ENCODE measurements around the gene RNF144A. TPM values are rescaled to one million over a fixed set of nuclear protein-coding genes. Genes with fewer than 3 reads are reported as not detected.

The RNF144A gene
- total and polyA plus RNA-seq, 2 of the 13 experiments (the other 11 are each of a cell fraction or from before 2014, with no cell fraction given), result 13.9 to 16.5 TPM

GRCh38 chr2:7044253-7045250 is 127.3 kb downstream of the RNF144A start (continued):
- no peak for TF ChIP-seq ZNF703 (CRISPR knock-in tag; IDR thresholded peaks at IDR 0.05; ENCODE audit: borderline replicate concordance)
- no peak for TF ChIP-seq ZBTB4 (CRISPR knock-in tag; IDR thresholded peaks at IDR 0.05; ENCODE audit: borderline replicate concordance)
- TF ChIP-seq ZNF3 (CRISPR knock-in tag; IDR thresholded peaks at IDR 0.05), result no peak
- TF ChIP-seq ZNF101 (CRISPR knock-in tag; IDR thresholded peaks at IDR 0.05; ENCODE audit: borderline replicate concordance, low read depth), result no peak
- TF ChIP-seq TEAD2 (CRISPR knock-in tag; IDR thresholded peaks at IDR 0.05), result no peak
- no peak for TF ChIP-seq ZXDC (CRISPR knock-in tag; IDR thresholded peaks at IDR 0.05)
- TF ChIP-seq ZNF616 (CRISPR knock-in tag; IDR thresholded peaks at IDR 0.05; ENCODE audit: low read depth), result no peak
- no peak for TF ChIP-seq ZNF737 (CRISPR knock-in tag; IDR thresholded peaks at IDR 0.05; ENCODE audit: borderline replicate concordance)
- TF ChIP-seq ZNF253 (CRISPR knock-in tag; IDR thresholded peaks at IDR 0.05; ENCODE audit: borderline replicate concordance), result no peak
- TF ChIP-seq NBN (conservative IDR thresholded peaks at IDR 0.05), result no peak
- TF ChIP-seq KDM4B (CRISPR knock-in tag; IDR thresholded peaks at IDR 0.05), result no peak
- no peak for TF ChIP-seq CCAR2 (optimal IDR thresholded peaks at IDR 0.05; ENCODE audit: low read depth, low read length)
- no peak for TF ChIP-seq ZNF142 (CRISPR knock-in tag; IDR thresholded peaks at IDR 0.05)
- no peak for TF ChIP-seq HDAC6 (IDR thresholded peaks at IDR 0.05; ENCODE audit: low read depth, low read length)
- TF ChIP-seq SRF (IDR thresholded peaks at IDR 0.05; ENCODE audit: low read depth, low read length), result no peak
- no peak for TF ChIP-seq ZSCAN31 (CRISPR knock-in tag; IDR thresholded peaks at IDR 0.05; ENCODE audit: low read depth)
- no peak for TF ChIP-seq ZMAT3 (CRISPR knock-in tag; conservative IDR thresholded peaks at IDR 0.05)

All from HepG2 (cell line).